HG02763 (cell line): Measurements from ENCODE around the gene C1QTNF3.
"Not testable (repeated sequence)": the region's sequence is repeated elsewhere in the genome, so short reads cannot be mapped to it uniquely, and the experiment has no call there.

Source experiments
- ATAC-seq: cut with Tn5 transposase; IDR thresholded peaks from one replicate; pipeline ENCODE4 v1.9.1; 2021; ENCODE audit warnings: mild to moderate bottlenecking, moderate library complexity; ENCODE audit not compliant: unreplicated experiment

The C1QTNF3 gene

DNA sequence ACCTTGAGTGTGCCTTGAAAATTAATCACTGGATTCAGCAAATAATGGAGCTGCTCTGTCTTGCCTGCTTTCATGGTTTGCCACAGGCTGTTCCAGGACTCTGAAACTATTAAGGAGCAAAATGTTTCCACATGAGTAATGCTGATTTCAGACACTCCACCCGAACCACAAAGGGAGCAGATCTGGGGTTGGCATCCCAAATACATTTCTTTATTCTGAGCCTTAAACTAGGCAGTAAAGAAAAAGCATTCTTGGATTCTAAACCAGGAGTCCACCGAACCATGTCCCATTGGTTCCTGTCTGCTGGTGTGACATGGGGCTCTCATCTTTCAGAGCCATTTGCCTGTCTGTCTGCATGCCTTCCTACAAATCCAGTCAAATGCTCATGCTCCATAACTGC lies 10.1 kb upstream of the C1QTNF3 start:
- no peak for ATAC-seq

DNA sequence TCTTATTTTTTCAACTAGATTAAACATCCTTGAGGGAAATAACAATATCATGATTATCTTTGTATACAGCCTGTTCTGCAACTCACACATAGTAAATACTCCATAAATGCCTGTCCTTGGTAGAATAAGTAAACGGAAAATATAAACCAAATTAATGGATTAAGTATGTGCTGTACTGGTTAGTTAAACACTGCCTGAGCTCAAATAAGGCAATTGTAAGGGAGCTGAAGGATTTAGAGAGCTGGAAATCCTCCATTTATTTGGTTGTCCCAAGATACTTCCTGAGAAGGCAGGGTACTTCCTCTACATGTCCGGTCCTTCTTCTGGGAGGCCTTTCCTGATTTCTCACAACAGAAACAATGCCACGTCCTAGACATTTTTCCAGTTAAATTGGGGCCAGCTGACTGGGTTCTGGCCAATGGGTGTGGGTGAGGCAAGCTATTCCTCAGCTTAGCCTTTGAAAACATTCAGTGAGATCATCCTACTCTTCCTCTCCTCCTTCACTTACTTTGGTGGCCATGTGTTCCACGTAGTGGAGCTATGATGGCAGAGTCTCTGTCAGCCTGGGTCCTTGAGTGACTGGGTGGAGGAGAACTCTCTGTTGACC lies 8.5 kb upstream of the C1QTNF3 start:
- no peak for ATAC-seq

DNA sequence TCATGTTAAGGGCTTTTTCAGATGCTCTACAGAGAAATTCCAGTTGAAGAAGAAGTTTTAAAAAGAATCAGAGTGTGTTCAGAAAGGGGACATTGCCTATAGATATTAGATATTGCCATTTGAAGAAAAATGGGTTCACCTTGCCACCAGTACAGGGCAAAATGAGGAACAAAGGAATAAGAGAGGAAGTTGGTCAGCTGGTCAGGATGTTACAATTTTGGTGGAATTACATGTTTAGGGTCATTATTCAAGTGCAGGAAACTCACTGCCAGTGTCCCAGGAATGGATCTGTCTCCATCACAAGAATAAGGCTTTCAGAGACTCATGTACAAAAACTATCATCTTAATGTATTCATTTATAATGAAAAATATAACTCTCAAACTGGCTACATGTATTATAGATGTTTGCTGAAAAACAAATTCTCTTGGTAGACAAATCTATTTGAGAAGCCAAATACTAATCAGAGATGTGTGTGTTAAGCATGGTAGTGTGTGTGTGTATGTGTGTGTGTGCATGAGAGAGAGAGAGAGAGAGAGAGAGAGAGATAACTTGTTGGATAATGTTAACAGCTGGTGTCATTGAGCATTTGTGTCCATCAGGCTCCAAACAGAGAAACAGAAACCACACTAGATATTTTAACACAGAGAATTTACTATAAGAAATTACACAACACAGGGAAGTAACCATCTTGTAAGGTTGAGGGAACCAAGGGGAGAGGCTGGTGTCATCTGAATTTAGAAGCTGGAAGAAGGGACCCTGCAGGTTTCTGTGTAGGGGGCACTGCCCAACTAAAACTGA lies 5.0 kb upstream of the C1QTNF3 start:
- no peak for ATAC-seq

DNA sequence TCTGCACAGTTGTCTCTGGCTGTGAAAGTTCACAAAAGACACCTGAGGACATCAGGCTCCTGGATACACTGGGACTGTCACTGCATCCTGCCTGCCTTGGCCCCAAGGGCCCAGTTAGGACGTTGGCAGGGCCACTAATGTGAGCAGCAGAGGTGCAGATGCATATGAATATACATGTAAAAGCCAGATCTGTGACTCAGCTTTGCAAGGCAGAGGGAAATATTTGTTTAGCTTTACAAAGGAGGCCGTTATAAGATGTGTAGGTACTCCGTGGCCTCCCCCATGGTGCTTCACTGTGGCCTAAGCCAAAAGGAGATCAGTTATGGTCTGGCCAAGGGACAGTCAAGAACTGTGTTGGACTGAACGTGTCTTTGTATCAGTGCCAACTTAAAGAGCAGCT lies 4.1 kb upstream of the C1QTNF3 start:
- ATAC-seq, result no peak

DNA sequence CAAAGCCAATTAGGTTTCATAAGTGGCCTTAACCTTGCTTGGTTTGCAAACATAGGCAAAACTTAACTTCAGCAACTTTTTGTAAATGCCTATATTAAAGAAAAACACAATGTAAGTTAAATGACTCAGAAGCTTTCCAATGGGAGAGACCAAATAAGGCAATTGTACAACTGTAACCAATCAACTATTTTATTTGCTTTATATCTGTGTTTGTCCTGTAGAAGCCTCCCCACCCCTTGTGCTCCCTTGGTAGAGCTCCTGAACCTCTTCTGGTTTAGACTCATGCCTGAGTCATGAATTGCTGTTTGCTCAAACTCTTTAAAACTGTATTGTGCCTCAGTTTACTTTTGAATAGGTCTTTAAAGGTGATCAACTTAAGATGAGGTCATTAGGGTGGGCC lies 3.0 kb upstream of the C1QTNF3 start:
- no peak for ATAC-seq

DNA sequence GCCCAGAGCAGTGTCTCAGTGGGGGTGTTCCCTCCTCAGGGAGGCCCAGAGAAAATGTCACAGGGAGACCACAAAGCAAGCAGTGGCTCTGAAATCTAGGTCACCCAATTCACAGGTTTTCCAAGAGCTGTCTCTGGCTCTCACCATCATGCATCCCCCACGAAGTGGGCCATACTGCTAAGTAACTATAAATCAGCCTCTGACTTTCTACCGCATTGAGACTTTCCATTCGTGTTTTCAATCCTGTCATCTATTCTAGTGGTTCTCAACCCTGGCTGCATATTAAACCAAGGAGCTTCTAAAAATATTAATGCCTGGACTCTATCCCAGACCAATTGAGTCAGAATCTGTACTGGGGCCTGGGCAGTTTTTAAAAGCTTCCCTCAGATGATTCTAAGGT lies 2.0 kb upstream of the C1QTNF3 start:
- no peak for ATAC-seq

DNA sequence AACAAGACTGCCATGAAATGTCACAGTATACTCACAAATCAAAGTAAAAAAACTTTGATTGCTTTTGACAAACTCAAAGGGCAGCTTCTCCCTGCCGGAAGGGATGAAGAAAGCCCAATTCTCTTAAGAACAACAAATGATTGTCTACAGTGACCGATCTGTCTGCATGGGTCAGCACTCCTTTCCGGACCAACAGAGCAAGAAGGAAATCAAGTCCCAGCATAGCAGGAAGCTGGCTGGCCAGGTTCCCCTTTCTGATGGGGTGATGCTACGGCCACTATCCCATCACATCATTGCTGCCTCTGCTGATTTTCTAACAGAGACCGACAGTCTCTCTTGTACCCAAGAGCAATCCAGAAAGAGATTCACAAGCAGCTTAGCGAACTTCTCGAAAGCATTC lies 692 bp downstream of the C1QTNF3 start:
- no peak for ATAC-seq

DNA sequence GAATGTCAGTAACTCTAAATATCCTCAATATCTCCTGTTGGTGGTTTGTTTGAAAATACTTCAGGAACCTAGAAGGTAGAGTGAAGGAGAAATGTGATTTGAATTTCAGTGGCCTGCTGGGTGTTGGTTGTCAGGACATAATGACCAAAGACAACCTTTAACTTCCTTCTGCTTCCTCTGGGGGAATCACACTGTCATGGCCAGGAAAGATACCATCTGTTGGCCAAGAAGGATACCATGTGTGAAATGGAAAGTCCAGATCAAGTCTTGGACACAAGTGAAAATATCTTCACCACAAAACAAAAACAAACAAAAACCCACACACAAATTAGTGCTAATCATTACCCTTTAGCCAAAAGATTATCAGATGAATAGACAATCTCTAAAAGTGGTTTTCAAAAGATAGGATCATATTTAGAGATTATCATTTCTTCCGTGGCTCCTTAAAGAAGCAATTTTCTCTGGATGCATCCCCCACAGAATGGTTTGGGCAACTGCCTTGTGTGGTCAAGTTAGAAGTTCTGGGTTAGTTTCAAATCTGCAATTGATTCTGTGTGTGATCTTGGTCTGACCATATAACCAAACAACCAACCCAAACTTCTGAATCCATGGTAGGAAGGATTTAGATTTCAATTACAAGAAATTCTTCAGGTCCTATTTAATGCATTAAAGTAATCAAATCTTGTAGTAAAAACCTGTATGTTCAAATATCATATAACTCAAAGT lies 1.6 kb downstream of the C1QTNF3 start:
- peak; percentile 51 for ATAC-seq

DNA sequence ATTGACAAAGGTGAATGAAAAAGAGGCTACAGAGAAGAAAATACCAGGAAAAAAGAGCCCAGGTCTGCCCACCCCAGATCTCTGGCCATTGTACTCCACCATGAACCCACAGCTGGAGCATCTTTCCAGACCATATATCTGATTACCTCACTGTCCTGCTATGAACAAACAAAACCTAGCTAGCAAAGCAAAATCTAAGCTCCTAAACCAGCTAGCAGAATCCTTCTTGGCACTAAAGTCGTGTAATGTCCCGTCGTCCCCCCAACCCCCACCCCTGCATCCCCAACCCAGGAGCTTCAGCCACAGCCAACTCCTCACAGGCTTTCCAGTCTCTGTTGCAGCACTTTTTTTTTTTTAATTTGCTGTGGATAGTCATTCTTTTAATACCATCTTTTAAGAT lies 2.5 kb downstream of the C1QTNF3 start:
- no peak for ATAC-seq

DNA sequence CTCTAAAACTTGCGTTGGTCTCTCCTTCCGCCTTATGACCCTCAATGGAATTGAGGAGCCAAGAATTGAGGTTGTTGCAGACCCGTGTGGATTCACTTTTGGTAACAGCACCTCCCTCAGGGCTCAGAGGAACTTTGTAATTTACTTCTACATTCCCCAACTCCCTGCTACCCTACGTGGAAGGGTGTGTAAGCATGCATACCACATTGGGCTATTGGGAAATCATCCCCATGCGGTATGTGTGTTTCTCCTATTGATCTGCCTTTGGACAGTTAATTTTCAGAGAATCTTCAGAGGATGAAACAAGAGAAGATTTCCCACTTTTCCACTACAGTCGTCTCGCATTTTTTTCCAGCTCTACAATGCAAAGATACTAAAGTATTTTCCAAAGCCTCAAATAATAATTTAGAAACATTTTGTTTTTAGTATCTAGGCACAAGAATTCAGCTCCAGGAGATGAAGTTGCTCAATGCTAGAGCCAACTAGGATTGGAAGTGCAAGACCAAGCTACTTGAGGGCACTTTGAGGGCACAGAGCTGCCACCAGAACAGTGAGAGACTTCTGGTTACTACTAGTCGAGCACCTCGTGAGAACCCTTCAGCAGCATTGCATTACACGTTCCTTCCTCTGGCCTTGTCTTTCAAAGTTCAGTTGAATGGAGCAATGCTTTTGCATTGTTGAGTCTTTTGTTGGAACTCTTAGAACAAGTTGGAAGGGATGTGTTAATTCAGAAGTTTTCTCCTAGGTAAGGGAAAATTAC lies 3.4 kb downstream of the C1QTNF3 start:
- no peak for ATAC-seq

DNA sequence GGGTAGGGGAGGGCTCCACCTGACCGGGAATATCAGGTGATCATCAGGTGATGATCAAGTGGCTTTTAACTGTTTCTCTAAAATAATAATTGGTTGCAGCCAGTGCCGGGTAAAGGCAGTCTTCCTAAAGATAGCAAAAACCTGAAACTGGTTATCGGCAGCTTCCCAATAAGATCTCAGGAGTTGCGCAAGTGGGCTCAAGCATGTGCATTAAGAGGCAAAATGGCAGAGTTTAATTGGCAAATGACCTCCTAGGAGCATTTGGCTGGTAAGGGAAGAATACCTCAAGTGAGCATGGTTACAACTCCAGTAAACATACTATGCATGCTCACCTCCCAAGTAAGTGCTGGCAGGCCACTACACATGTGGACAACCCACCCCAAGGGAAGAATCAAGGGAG lies 4.2 kb downstream of the C1QTNF3 start:
- ATAC-seq, result no peak

DNA sequence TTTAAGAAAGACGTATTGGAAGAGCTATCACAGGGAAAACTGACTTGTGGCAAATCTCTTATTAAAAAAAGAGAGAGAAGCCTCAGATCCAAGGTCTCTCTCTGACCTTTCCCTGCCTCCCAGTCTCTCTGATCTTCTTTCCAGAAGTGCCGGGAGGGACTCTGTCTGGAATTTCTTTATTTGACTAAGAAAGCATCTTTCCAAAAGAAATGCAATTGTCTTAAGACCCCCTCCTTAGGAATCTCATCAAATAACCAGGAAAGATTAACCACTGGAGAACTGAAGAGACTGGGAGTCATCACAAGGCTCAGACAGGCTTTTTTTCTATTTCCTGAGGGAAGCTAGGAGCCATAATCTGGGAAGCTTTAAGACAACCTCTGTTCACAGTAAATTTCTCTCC lies 4.6 kb downstream of the C1QTNF3 start:
- no peak for ATAC-seq

DNA sequence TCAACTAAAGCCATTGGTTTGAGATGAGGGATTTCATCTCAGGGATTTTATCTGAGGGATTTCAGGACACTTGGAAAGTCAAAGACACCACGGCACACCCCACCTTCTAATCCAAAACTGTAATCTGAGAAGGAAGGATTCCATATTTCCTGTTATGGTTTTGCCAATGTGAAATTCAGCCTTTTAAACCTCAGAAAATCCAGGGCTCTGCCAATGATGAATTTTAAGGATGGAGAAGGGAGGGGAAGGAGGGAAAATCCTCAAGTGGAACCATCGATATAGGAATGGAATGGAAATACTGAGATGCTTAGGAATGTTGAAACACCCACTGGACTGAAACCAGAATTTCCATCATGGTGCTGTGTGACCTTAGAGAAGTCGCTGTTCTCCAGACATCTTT lies 5.3 kb downstream of the C1QTNF3 start:
- no peak for ATAC-seq

DNA sequence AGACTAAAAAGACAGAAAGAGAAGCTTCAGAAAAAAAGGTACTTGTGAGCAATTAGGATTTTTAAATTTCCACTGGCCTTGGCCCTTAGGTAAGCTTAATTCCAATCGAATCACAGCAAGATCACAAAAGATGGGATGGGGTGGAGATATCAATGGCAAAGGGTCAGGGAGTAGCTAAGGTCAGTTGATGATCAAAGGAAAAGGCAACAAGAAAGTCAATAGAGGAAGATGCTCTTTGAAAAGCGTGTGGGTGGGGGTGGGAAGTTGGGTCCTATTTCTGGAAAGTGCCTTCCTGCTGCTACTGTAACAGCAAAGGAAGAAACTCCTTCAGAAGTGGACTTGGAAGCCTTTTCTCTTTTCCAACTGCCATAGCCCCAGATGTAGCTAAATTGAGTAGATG lies 7.3 kb downstream of the C1QTNF3 start:
- no peak for ATAC-seq

DNA sequence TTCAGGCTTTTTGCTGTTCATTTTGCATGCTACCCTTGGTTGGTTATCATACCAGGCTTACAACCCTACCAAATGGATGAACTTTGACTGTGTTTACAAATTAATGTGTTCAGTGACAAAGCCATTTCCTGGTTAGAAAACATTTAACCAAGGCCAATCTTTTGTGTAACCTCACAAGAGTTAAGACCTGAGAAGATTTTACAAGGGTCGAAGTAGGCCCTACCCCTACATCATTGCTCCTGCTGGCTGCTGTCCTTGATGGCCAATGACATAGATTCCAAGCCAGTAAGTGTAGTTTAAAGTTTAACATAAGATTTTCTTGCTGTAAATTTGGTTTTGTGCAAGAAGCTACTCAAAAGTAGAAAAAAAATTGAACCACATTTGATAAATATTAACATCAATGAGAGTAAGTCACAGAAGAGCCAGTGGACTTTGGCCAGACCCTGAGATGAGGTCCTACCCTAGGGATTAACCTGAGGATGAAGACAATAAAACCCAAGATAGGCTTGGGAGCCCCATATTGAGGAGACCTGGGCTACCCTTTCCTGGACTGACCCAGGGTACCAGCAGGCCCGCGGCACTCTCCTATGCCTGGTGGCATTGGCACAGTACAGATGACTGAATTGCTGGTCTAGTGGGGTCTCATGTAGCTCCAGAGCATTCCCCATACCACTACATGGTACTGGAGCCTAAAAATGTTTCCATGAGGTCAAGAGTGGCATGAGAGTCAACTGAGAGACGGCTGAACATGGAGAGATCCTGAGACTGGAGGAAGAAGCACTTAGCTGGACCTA lies 8.3 kb downstream of the C1QTNF3 start:
- peak; percentile 49 for ATAC-seq

DNA sequence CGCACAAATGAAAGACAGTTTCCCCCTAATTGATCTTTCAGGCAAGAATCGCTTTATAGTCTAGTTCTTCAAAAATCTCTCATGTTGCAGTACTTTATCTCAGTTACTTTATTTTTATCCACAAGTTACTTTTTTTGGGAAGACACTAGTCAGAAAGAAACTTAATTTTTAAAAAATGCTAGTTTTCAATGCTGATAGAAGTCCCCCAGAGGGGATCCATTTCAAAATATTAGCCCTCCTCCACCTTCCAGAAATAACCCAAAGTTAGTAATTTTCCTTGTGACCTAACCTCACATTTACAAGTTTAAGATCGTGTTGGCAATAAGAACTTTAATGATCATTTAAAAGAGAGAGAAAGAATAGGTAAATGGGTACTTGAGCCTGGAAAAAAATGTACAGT lies 11.0 kb downstream of the C1QTNF3 start:
- ATAC-seq, result no peak

DNA sequence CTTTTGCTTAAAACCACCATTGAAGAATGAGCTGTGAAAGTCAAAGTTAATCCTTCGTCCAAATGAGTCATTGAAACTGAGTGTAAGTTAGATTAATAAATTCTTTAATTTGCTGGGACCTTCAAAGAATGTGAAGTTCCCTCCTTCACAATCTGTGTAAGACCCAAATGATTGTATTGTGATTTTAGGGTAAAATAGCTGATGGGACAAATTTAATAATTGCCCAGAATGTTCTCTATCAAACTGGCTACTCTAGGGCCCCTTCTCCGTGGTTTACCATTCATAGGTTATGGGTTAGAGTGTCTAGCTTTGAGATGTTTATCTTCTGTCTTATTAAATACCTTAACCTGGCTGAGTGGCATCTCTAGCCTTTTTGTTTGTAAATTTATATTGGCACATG lies 11.9 kb downstream of the C1QTNF3 start:
- ATAC-seq, result no peak

DNA sequence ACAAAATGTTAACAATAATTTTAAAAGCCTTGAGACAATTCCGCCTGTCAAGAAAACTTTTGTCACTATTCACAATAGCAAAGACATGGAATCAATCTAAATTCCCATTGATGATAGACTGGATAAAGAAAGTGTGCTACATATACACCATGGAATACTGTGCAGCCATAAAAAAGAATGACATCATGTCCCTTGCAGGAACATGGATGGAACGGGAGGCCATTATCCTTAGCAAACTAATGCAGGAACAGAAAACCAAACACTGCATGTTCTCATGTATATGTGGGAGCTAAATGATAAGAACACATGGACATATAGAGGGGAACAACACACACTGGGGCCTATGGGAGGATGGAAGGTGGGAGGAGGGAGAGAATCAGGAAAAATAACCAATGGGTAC lies 12.4 kb downstream of the C1QTNF3 start:
- ATAC-seq, result not testable (repeated sequence)

DNA sequence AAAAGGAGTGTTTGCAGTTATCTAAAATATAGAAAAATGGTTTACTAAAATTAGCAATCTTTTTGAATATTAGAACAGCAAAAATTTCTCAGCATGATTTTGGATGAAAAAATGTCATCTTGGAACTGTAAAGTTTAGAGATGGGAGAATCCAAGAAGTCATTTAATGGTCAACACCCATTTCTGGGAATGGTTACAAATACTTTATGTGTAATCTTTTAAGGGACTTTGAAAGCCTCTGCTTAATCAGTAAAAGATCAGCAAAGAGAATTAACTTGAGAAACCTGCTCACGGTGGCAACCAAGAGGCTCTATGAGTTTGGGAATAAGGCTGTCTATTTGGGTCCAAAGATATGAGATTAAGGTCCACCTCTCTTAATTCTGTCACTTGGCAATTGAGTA lies 13.0 kb downstream of the C1QTNF3 start:
- no peak for ATAC-seq

DNA sequence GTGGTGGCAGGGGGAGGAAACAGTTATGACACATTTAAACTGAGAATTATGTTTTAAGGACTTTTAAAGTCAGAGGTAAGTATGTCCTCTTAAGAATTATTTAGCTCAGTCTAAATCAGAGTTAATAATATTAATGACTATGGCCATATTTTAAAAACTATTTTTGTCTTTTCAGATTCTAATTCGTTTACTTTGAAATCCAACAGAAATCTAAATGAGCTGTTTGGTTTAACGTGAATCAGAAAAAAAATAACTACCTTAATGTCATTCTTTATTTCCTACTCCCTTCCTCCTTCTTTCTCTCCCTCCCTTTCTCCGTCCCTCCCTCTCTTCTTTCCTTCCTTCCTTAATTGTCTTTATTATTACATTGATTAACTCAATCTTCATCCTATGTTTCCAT lies 14.7 kb downstream of the C1QTNF3 start:
- ATAC-seq, result no peak
